ENCODE data around the gene EIF4G3. TPM values are rescaled to one million over a fixed set of nuclear protein-coding genes. Genes with fewer than 3 reads are reported as not detected.
A peak's percentile ranks its signal among the peaks of the same experiment; 100 is the strongest.
"Not testable (repeated sequence)": the region's sequence is repeated elsewhere in the genome, so short reads cannot be mapped to it uniquely, and the experiment has no call there.

EIF4G3 gene
- total RNA-seq, 1 experiment from 2014 or later, result 39.9 TPM

DNA sequence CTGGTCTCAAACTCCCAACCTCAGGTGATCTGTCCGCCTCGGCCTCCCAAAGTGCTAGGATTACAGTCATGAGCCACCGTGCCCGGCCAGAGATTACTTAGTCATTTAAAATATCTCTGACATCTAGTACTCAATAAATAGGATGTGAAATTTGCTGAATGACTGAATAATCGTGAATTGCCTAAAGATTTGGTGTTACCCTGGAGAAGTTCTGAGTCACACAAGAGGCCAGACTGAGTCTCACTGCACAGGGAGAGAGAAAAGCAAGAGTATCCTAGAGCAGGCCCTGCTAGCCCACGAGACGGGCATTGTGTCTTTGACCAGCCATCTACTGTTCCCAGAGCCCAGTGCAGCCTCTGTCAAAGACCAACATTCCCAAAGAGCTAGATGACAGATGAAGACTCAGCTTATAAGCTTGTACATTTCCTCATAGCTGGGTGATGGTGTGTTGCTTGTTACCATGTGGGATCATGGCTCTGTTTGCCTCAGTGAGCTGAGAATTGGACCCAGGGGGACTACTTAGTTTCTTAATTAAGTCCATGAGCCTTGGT lies 5.6 kb upstream of the EIF4G3 start:
- CTCF ChIA-PET, result no interaction called here
- TF ChIP-seq, protein P1, sequence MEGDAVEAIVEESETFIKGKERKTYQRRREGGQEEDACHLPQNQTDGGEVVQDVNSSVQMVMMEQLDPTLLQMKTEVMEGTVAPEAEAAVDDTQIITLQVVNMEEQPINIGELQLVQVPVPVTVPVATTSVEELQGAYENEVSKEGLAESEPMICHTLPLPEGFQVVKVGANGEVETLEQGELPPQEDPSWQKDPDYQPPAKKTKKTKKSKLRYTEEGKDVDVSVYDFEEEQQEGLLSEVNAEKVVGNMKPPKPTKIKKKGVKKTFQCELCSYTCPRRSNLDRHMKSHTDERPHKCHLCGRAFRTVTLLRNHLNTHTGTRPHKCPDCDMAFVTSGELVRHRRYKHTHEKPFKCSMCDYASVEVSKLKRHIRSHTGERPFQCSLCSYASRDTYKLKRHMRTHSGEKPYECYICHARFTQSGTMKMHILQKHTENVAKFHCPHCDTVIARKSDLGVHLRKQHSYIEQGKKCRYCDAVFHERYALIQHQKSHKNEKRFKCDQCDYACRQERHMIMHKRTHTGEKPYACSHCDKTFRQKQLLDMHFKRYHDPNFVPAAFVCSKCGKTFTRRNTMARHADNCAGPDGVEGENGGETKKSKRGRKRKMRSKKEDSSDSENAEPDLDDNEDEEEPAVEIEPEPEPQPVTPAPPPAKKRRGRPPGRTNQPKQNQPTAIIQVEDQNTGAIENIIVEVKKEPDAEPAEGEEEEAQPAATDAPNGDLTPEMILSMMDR (IDR thresholded peaks at IDR 0.05; ENCODE audit: unreplicated experiment), result no peak
- H3K27me3 Mint-ChIP-seq (ENCODE audit: unreplicated experiment), result no peaks in the 10 kb centered on the region
- H3K27ac Mint-ChIP-seq (ENCODE audit: unreplicated experiment), result no peak overlapping the region
- no peak overlapping the region for H3K4me3 Mint-ChIP-seq (ENCODE audit: low read depth, unreplicated experiment)
- no peaks in the 10 kb centered on the region for H3K4me1 Mint-ChIP-seq (ENCODE audit: low read depth, unreplicated experiment)
- peaks cover under 1% of the 10 kb centered on the region for H3K36me3 Mint-ChIP-seq (ENCODE audit: insufficient read depth, unreplicated experiment)
- intact Hi-C loops (cut with micrococcal nuclease; ENCODE audit: unreplicated experiment), result no loop called here
- no peaks in the 10 kb centered on the region for H3K9me3 Mint-ChIP-seq (ENCODE audit: low read depth, unreplicated experiment)
- no peak for DNase-seq
- BruUV-seq (replicated peaks), result no TSS peak

DNA sequence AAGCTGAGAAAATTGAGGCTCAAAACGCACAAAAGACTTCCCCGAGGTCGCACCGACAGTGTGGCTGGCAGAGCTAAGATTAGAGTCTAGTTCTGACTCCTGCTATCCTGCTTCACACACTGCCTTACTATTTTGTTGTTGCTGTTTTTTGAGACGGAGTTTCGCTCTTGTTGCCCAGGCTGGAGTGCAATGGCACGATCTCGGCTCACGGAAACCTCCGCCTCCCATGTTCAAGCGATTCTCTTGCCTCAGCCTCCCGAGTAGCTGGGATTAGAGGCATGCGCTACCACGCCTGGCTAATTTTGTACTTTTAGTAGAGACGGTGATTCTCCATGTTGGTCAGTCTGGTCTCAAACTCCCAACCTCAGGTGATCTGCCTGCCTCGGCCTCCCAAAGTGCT lies 1.6 kb upstream of the EIF4G3 start:
- H3K4me1 Mint-ChIP-seq (ENCODE audit: low read depth, unreplicated experiment); H3K27me3 Mint-ChIP-seq (ENCODE audit: unreplicated experiment); DNase-seq; BruUV-seq (replicated peaks); intact Hi-C loops (cut with micrococcal nuclease; ENCODE audit: unreplicated experiment); H3K27ac Mint-ChIP-seq (ENCODE audit: unreplicated experiment); CTCF ChIA-PET; H3K4me3 Mint-ChIP-seq (ENCODE audit: low read depth, unreplicated experiment); H3K9me3 Mint-ChIP-seq (ENCODE audit: low read depth, unreplicated experiment): not testable (repeated sequence)
- peaks cover 29% of the 10 kb centered on the region for H3K36me3 Mint-ChIP-seq (ENCODE audit: insufficient read depth, unreplicated experiment)

DNA sequence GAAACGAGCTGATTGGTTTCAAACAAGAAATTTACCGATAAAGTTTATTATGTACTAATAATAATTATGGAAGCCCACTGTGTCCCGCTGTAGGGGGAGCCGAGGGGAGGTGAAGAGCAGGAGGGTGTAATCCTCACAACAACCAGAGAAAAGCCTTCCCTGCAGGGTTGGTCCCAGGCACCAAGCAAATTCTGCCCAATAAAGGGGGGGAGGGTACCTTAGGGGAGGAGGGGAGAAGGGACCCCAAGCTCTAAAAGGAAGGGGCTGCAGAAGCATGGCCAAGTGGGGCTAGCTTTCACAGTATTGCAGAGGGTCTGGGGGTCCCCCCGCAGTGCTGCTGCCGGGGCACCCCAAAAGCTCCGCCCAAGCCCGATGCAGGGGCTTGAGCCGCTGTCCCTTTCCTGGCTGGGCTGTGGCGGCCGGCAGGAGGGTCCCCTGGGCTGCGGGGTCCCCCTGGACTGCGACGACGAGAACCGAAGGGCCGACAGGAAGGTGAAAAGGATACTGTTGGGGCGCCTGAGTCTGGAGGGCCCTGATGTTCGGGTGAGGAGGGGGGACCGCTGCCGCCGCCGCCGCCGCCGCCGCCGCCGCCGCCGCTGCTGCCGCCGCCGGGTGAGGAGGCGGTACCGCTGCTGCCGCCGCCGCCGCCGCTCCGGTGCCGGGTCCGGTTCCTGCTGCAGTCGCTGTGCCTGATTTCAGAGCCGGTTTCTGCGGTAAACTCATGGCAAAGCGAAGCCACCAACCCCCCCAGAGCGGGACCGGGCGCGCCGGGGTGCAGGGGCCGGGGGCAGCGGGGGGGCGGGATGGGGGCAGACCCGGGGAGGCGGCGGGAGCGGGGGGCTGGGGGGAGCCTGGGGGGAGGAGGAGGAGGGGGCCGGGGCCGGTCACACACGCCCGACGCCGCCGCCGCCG lies 771 bp downstream of the EIF4G3 start:
- BruUV-seq (replicated peaks), result no TSS peak
- Mint-ChIP-seq H3K9me3 (ENCODE audit: low read depth, unreplicated experiment) (no peaks in the 10 kb centered on the region), H3K4me3 (ENCODE audit: low read depth, unreplicated experiment) (peak overlapping the region; percentile 79), H3K36me3 (ENCODE audit: insufficient read depth, unreplicated experiment) (peaks cover 35% of the 10 kb centered on the region), H3K4me1 (ENCODE audit: low read depth, unreplicated experiment) (peaks cover 15% of the 10 kb centered on the region), H3K27me3 (ENCODE audit: unreplicated experiment) (no peaks in the 10 kb centered on the region), H3K27ac (ENCODE audit: unreplicated experiment) (peak overlapping the region; percentile 96)
- intact Hi-C loops (cut with micrococcal nuclease; ENCODE audit: unreplicated experiment), result no loop called here
- CTCF ChIA-PET, result no interaction called here
- TF ChIP-seq, protein P1 (IDR thresholded peaks at IDR 0.05; ENCODE audit: unreplicated experiment), result no peak
- peak; percentile 25 for DNase-seq

DNA sequence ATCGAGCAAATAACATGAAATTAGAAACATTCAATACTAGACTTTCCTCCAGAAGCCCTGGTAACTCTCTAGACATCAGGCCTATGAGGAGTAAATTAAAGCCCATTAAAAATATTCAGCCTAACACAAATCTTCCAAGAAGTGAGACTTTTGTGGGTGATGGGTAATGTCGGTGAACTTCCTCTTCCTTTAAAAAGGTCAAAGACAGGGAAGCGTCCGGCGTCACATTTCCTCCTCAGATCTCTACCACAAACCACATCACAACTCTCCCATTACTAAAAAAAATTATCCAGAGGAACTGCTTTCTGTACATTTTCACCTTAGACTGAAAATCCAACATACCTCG lies 1.4 kb downstream of the EIF4G3 start:
- H3K4me1 Mint-ChIP-seq (ENCODE audit: low read depth, unreplicated experiment), result peaks cover 15% of the 10 kb centered on the region
- no peak for DNase-seq
- intact Hi-C loops (cut with micrococcal nuclease; ENCODE audit: unreplicated experiment), result no loop called here
- CTCF ChIA-PET, result no interaction called here
- TF ChIP-seq, protein P1 (IDR thresholded peaks at IDR 0.05; ENCODE audit: unreplicated experiment), result no peak
- TSS peak; percentile 84 for BruUV-seq (replicated peaks)
- peak overlapping the region; percentile 96 for H3K27ac Mint-ChIP-seq (ENCODE audit: unreplicated experiment)
- no peaks in the 10 kb centered on the region for H3K9me3 Mint-ChIP-seq (ENCODE audit: low read depth, unreplicated experiment)
- peaks cover 41% of the 10 kb centered on the region for H3K36me3 Mint-ChIP-seq (ENCODE audit: insufficient read depth, unreplicated experiment)
- peak overlapping the region; percentile 79 for H3K4me3 Mint-ChIP-seq (ENCODE audit: low read depth, unreplicated experiment)
- no peaks in the 10 kb centered on the region for H3K27me3 Mint-ChIP-seq (ENCODE audit: unreplicated experiment)
